Ovary (tissue), 9 donors: ENCODE measurements around the gene MRPL1. TPM values are rescaled to one million over a fixed set of nuclear protein-coding genes. Genes with fewer than 3 reads are reported as not detected.
"Not testable (repeated sequence)": the region's sequence is repeated elsewhere in the genome, so short reads cannot be mapped to it uniquely, and the experiment has no call there.

Source experiments
- DNase-seq, 5 donors: peaks; one replicate each; pipeline ENCODE4 v3.0.0-alpha.2; 2019 to 2020
- H3K27ac ChIP-seq, 2 donors: fragments of 200-600 bp; one replicate each; pipeline versions ENCODE4 v1.5.1 to v1.8.0; 2019 to 2022
- H3K27me3 ChIP-seq: fragments of 200-600 bp; one replicate; pipeline ENCODE4 v1.8.0; 2022
- H3K36me3 ChIP-seq: fragments of 200-600 bp; sonication (generic); one replicate; pipeline ENCODE4 v1.5.1; 2019
- H3K4me1 ChIP-seq: one replicate; pipeline ENCODE4 v1.8.1; 2013; ENCODE audit warnings: mild to moderate bottlenecking, moderate library complexity; ENCODE audit not compliant: insufficient read depth
- H3K4me3 ChIP-seq: fragments of 200-600 bp; sonication (generic); one replicate; pipeline ENCODE4 v1.5.1; 2017
- H3K9me3 ChIP-seq, 2 donors: fragments of 200-600 bp in 1 of 2; sonication (generic) in 1 of 2; one replicate each; pipeline versions ENCODE4 v1.5.1 to v1.8.1; 2013 to 2019; ENCODE audit warnings: mild to moderate bottlenecking in 1 of 2, moderate library complexity in 1 of 2
- EP300 ChIP-seq: sonication (generic); formaldehyde crosslinking; IDR thresholded peaks from one replicate; pipeline ENCODE4 v1.6.1; 2017; ENCODE audit warnings: antibody characterized with exemption
- POLR2A ChIP-seq: fragments of 450-650 bp; IDR thresholded peaks from one replicate; pipeline ENCODE4 v1.6.1; 2017; ENCODE audit warnings: antibody characterized with exemption, mild to moderate bottlenecking, moderate library complexity
- WGBS, 3 donors: extraction: QIAGEN DNeasy Blood & Tissue Kit in 1 of 3; methylation state at CpG; one replicate each; pipeline versions ENCODE4 v1.1.5 to v1.1.7; 2013 to 2017; 5-methylcytosine and 5-hydroxymethylcytosine counted together
- intact Hi-C, 4 donors: fragments of 100-400 bp; cut with DNase I; formaldehyde crosslinking; loops; one replicate each; pipeline versions ENCODE4 v1.11.0 to v1.15.1; 2022 to 2023
- polyA plus RNA-seq, 2 donors: library from polyadenylated mRNA; stranded (reverse); fragments of 200-250 nt in 1 of 2; fragments of 350-450 nt in 1 of 2; fragmentation: Illumina TruSeq in 1 of 2; extraction: RNeasy Lipid Tissue Mini Kit (QIAGEN cat#74804) in 1 of 2; gene quantifications; one replicate each; pipeline ENCODE4 v1.2.3, GENCODE V29; 2013 to 2014
- total RNA-seq, 7 donors: library from RNA; depleted of rRNA in 2 of 7; stranded (reverse); fragments of >200 nt in 2 of 7; fragmentation: NEBNext Ultra II Directional in 3 of 7; extraction: Animal tissue kit (Norgen Biotek cat#: 25700) in 3 of 7; gene quantifications; one replicate each; pipeline versions ENCODE4 v1.1.0 to v1.2.4, GENCODE V29; 2016 to 2023
- TF ChIP-seq, protein P1 (sequence below), 3 donors: fragments of 450-650 bp in 2 of 3; fragments of 200-600 bp in 1 of 3; IDR thresholded peaks; one replicate each; pipeline versions ENCODE4 v1.5.1 to v1.8.0; 2016 to 2022; ENCODE audit warnings: antibody characterized with exemption in 3 of 3, mild to moderate bottlenecking in 1 of 3
- donor health status: DM: no; HTN: no; CAD: no; lungs with moderate emphysema.
- donor health status: DM: no; HTN: no; CAD: no.
- donor health status: Bipolar disorder and iron deficiency.
- donor health status: DM: yes; HTN: yes; CAD: no.
- donor health status: DM: no; HTN: no; CAD: no.
- donor health status: DM: yes; HTN: yes; CAD: no.

MRPL1 gene
- total and polyA plus RNA-seq, 9 donors: 14.5 to 31.4 (median 24.3) TPM

DNA sequence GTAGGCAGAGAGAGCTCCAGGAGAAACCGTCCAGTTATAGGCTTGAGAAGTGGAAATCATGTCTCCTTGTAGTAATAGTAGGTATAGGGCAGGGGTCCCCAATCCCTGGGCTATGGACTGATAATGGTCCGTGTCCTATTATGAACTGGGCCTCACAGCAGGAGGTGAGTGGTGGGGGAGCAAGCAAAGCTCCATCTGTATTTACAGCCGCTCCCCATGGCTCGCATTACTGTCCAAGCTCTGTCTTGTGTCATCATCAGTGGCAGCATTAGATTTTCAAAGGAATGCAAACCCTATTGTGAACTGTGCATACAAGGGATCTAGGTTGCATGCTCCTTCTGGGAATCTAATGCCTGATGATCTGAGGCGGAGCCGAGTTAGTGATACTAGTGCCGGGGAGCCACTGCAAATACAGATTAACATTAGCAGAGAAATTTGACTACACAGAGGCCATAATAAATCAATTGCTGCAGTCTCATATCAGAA, 67.6 kb downstream of the MRPL1 start:
- TF ChIP-seq EP300 (no peak), POLR2A (no peak)
- TF ChIP-seq, protein P1, sequence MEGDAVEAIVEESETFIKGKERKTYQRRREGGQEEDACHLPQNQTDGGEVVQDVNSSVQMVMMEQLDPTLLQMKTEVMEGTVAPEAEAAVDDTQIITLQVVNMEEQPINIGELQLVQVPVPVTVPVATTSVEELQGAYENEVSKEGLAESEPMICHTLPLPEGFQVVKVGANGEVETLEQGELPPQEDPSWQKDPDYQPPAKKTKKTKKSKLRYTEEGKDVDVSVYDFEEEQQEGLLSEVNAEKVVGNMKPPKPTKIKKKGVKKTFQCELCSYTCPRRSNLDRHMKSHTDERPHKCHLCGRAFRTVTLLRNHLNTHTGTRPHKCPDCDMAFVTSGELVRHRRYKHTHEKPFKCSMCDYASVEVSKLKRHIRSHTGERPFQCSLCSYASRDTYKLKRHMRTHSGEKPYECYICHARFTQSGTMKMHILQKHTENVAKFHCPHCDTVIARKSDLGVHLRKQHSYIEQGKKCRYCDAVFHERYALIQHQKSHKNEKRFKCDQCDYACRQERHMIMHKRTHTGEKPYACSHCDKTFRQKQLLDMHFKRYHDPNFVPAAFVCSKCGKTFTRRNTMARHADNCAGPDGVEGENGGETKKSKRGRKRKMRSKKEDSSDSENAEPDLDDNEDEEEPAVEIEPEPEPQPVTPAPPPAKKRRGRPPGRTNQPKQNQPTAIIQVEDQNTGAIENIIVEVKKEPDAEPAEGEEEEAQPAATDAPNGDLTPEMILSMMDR (IDR thresholded peaks at IDR 0.05): no peak
- Histone ChIP-seq H3K27me3 (no peaks in the 10 kb centered on the region), H3K4me1 (no peaks in the 10 kb centered on the region), H3K36me3 (no peaks in the 10 kb centered on the region), H3K9me3 (no peaks in the 10 kb centered on the region), H3K4me3 (no peak overlapping the region), H3K27ac (no peak overlapping the region)
- WGBS, 3 donors: 95 to 96% (median 95%) methylated on average over 7 of the region's 7 CpGs
- intact Hi-C loops: no loop called here
- no peak for DNase-seq

DNA sequence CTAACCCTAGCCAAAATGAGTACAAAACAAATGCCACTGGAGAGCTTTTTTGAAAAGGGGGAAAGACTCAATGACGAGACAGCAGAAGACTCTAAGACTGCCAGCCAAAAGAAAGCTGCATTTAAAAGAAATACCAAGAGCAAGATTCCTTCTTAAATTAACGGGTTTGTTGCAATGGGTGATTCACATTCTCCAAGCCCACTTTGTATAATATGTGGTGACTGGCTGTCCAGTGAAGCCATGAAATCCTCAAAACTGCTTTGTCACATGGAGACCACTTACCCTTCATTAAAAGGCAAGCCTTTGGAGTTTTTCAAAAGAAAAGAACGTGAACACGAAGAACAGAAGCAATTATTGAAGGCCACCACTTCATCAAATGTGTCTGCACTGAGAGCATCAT, 68.2 kb downstream of the MRPL1 start:
- DNase-seq: no peak
- no peaks in the 10 kb centered on the region for H3K4me1 ChIP-seq
- WGBS, 3 donors: 81 to 95% (median 88%) methylated on average over 4 of the region's 4 CpGs
- TF ChIP-seq EP300 (no peak), POLR2A (no peak)
- TF ChIP-seq, protein P1 (IDR thresholded peaks at IDR 0.05): no peak
- H3K9me3 ChIP-seq: no peaks in the 10 kb centered on the region
- no peaks in the 10 kb centered on the region for H3K27me3 ChIP-seq
- H3K4me3 ChIP-seq: no peak overlapping the region
- H3K36me3 ChIP-seq: no peaks in the 10 kb centered on the region
- H3K27ac ChIP-seq: no peak overlapping the region
- intact Hi-C loops: no loop called here

DNA sequence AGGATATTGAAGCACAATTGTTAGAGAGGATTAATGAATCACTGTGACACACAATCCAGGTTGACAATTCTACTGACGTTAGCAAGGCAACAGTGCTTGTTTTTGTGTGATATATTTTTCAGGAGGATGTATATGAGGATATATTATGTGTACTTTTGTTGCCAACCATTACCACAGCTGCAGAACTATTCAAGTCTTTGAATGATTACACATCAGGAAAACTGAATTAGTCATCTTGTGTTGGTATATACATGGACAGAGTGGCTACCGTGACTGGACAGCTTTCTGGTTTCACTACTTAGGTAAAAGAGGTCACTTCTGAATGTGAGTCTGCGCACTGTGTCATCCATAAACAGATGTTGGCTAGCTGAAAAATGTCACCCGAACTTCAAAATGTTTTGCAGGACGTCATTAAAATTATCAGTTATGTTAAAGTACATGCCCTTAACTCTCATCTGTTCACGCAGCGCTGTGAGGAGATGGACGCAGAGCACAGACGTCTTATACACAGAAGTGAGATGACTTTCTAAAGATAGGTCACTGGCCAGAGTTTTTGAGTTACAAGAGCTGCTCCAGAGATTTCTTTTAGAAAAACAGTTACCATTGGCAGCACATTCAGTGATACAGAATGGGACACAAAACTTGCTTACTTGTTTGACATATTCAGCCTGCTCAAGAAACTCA, 69.0 kb downstream of the MRPL1 start:
- DNase-seq: no peak
- TF ChIP-seq EP300: no peak
- TF ChIP-seq, protein P1 (IDR thresholded peaks at IDR 0.05): no peak
- no peak overlapping the region for H3K4me3 ChIP-seq
- no peaks in the 10 kb centered on the region for H3K9me3 ChIP-seq
- WGBS, 3 donors: 54 to 71% (median 64%) methylated on average over 9 of the region's 9 CpGs
- no peaks in the 10 kb centered on the region for H3K27me3 ChIP-seq
- no peak overlapping the region for H3K27ac ChIP-seq
- intact Hi-C loops: no loop called here
- H3K36me3 ChIP-seq: no peaks in the 10 kb centered on the region
- H3K4me1 ChIP-seq: no peaks in the 10 kb centered on the region

DNA sequence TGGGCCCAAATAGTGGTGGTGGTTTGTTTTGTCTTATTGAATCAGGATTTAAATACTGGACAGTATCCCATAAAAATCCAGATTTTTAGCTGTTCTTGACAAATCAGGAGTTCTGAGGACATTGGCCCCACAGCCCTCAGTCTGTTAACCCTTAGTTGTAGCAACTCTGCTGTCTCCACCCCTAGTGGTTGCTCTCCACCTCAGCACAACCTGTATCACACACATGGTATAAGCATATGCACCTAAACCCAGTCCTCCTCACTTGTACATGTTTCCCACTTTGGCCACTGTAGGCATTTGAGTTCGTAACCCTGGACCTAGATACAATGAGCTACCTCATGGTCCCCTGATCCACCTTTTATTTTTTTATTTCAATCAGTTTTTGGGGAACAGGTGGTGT, 75.9 kb downstream of the MRPL1 start:
- 97 to 100% (median 100%) methylated on average over 1 of the region's 1 CpG for WGBS, 3 donors
- Histone ChIP-seq H3K27me3 (no peaks in the 10 kb centered on the region), H3K27ac (no peak overlapping the region), H3K9me3 (peaks cover 0 to 6% of the 10 kb centered on the region in 2 donors), H3K4me3 (no peak overlapping the region), H3K36me3 (no peaks in the 10 kb centered on the region), H3K4me1 (no peaks in the 10 kb centered on the region)
- DNase-seq: no peak
- TF ChIP-seq POLR2A: no peak
- TF ChIP-seq, protein P1 (IDR thresholded peaks at IDR 0.05): no peak
- TF ChIP-seq EP300: no peak
- intact Hi-C loops: no loop called here

DNA sequence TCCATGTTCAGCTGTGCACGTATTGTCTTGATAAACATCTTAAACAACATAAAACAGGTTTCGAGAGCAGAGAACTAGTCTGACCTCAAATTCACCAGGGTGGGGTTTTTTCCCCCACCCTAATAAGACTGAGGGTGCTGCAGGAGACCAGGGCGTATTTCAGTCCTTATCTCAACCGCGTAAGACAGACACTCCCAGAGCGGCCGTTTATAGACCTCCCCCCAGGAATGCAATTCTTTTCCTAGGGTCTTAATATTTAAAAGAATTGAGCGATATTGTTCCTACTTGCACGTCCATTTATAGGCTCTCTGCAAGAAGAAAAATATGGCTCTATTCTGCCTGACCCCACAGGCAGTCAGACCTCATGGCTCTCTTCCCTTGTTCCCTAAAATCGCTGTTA, 83.3 kb downstream of the MRPL1 start:
- H3K9me3 ChIP-seq, DNase-seq, H3K27me3 ChIP-seq, H3K4me3 ChIP-seq, H3K27ac ChIP-seq, intact Hi-C loops, H3K4me1 ChIP-seq, H3K36me3 ChIP-seq: not testable (repeated sequence)
- WGBS, 3 donors: 96% methylated on average over 10 of the region's 10 CpGs
